ENCODE results near the gene DVL3.

DNA sequence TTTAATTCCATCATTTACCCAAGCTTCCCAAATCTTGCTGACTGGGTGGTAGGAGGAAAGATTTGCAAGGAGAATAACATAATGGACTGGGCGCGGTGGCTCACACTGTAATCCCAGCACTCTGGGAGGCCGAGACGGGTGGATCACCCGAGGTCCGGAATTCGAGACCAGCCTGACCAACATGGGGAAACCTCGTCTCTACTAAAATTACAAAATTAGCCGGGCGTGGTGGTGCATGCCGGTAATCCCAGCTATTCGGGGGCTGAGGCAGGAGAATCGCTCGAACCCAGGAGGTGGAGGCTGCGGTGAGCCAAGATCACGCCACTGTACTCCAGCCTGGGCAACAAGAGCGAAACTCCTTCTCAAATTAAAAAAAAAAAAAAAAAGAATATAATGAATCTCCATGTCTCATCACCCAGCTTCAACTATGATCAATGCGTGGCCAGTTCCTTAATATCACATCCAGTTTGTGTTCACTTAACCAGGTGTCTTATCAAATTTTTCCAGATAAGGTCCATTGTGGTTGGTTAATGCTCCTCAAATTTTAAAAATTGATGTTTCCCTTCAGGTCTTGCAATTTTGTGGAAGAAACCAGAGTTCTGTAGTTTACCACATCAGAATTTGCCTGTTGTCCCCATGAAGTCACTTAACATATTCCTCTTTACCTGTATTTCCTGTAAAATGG is 29.5 kb downstream of the DVL3 start:
- TF ChIP-seq EZH2 (IDR thresholded peaks at IDR 0.05; ENCODE audit: borderline replicate concordance, low read length): no peak
- TF ChIP-seq, protein P1, sequence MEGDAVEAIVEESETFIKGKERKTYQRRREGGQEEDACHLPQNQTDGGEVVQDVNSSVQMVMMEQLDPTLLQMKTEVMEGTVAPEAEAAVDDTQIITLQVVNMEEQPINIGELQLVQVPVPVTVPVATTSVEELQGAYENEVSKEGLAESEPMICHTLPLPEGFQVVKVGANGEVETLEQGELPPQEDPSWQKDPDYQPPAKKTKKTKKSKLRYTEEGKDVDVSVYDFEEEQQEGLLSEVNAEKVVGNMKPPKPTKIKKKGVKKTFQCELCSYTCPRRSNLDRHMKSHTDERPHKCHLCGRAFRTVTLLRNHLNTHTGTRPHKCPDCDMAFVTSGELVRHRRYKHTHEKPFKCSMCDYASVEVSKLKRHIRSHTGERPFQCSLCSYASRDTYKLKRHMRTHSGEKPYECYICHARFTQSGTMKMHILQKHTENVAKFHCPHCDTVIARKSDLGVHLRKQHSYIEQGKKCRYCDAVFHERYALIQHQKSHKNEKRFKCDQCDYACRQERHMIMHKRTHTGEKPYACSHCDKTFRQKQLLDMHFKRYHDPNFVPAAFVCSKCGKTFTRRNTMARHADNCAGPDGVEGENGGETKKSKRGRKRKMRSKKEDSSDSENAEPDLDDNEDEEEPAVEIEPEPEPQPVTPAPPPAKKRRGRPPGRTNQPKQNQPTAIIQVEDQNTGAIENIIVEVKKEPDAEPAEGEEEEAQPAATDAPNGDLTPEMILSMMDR (IDR thresholded peaks at IDR 0.05; ENCODE audit: low read length): no peak

Measured in OCI-LY1 (cell line).